ENCODE measurements around the gene APBB1IP. TPM values are rescaled to one million over a fixed set of nuclear protein-coding genes. Genes with fewer than 3 reads are reported as not detected.
"Not testable (repeated sequence)": the region's sequence is repeated elsewhere in the genome, so short reads cannot be mapped to it uniquely, and the experiment has no call there.

APBB1IP gene
- total RNA-seq, 2 donors from 2014 or later: 73.9 to 77.1 TPM

- peaks cover 10% of the 10 kb centered on the region for H3K36me3 Mint-ChIP-seq (ENCODE audit: low read depth)
- no peaks in the 10 kb centered on the region for H3K27me3 Mint-ChIP-seq
Measured at GRCh38 chr10:26574783-26575182, 136.6 kb downstream of the APBB1IP start.

GRCh38 chr10:26578371-26578770 is 140.2 kb downstream of the APBB1IP start:
- not testable (repeated sequence) for ATAC-seq; H3K4me3 Mint-ChIP-seq; H3K27me3 Mint-ChIP-seq; DNase-seq; H3K36me3 Mint-ChIP-seq (ENCODE audit: low read depth); H3K27ac Mint-ChIP-seq; H3K9me3 ChIP-seq (ENCODE audit: control insufficient read depth, low read length, poor library complexity, severe bottlenecking); H3K4me1 Mint-ChIP-seq

More at GRCh38 chr10:26574783-26575182, 136.6 kb downstream of the APBB1IP start:
- Mint-ChIP-seq H3K4me3 (no peak overlapping the region), H3K4me1 (no peaks in the 10 kb centered on the region), H3K27ac (no peak overlapping the region)
- DNase-seq (no peak), ATAC-seq (peak; percentile 35)
- no peaks in the 10 kb centered on the region for H3K9me3 ChIP-seq (ENCODE audit: control insufficient read depth, low read length, poor library complexity, severe bottlenecking)

- H3K27ac Mint-ChIP-seq: no peak overlapping the region
- no peaks in the 10 kb centered on the region for H3K9me3 ChIP-seq (ENCODE audit: control insufficient read depth, low read length, poor library complexity, severe bottlenecking)
- H3K4me3 Mint-ChIP-seq: no peak overlapping the region
- no peaks in the 10 kb centered on the region for H3K4me1 Mint-ChIP-seq
- no peak for DNase-seq
- H3K36me3 Mint-ChIP-seq (ENCODE audit: low read depth): peaks cover 2% of the 10 kb centered on the region
- ATAC-seq: no peak
- no peaks in the 10 kb centered on the region for H3K27me3 Mint-ChIP-seq
Measured at GRCh38 chr10:26579256-26580063, 141.3 kb downstream of the APBB1IP start.

GRCh38 chr10:26586211-26586610 is 148.1 kb downstream of the APBB1IP start:
- Mint-ChIP-seq H3K4me3 (no peak overlapping the region), H3K27ac (no peak overlapping the region), H3K27me3 (no peaks in the 10 kb centered on the region), H3K36me3 (ENCODE audit: low read depth) (peaks cover 8% of the 10 kb centered on the region), H3K4me1 (no peaks in the 10 kb centered on the region)
- no peak for ATAC-seq
- DNase-seq: no peak
- H3K9me3 ChIP-seq (ENCODE audit: control insufficient read depth, low read length, poor library complexity, severe bottlenecking): no peaks in the 10 kb centered on the region

- no peaks in the 10 kb centered on the region for H3K27me3 Mint-ChIP-seq
- peaks cover 8% of the 10 kb centered on the region for H3K36me3 Mint-ChIP-seq (ENCODE audit: low read depth)
- no peak overlapping the region for H3K4me3 Mint-ChIP-seq
- H3K4me1 Mint-ChIP-seq: no peaks in the 10 kb centered on the region
- H3K9me3 ChIP-seq (ENCODE audit: control insufficient read depth, low read length, poor library complexity, severe bottlenecking): no peaks in the 10 kb centered on the region
- ATAC-seq (no peak), DNase-seq (no peak)
- H3K27ac Mint-ChIP-seq: no peak overlapping the region
Measured at GRCh38 chr10:26588611-26589010, 150.5 kb downstream of the APBB1IP start.

- not testable (repeated sequence) for DNase-seq; H3K4me1 Mint-ChIP-seq; ATAC-seq; H3K9me3 ChIP-seq (ENCODE audit: control insufficient read depth, low read length, poor library complexity, severe bottlenecking); H3K27ac Mint-ChIP-seq; H3K36me3 Mint-ChIP-seq (ENCODE audit: low read depth); H3K4me3 Mint-ChIP-seq; H3K27me3 Mint-ChIP-seq
Measured at GRCh38 chr10:26589813-26590212, 151.7 kb downstream of the APBB1IP start.

GRCh38 chr10:26593896-26594295 is 155.8 kb downstream of the APBB1IP start:
- peaks cover 8% of the 10 kb centered on the region for H3K36me3 Mint-ChIP-seq (ENCODE audit: low read depth)
- no peak for ATAC-seq

GRCh38 chr10:26603283-26603682 is 165.1 kb downstream of the APBB1IP start:
- H3K27ac Mint-ChIP-seq; H3K4me1 Mint-ChIP-seq; H3K36me3 Mint-ChIP-seq (ENCODE audit: low read depth); H3K27me3 Mint-ChIP-seq; H3K4me3 Mint-ChIP-seq; DNase-seq; ATAC-seq; H3K9me3 ChIP-seq (ENCODE audit: control insufficient read depth, low read length, poor library complexity, severe bottlenecking): not testable (repeated sequence)

More at GRCh38 chr10:26593896-26594295, 155.8 kb downstream of the APBB1IP start:
- no peak for DNase-seq
- Mint-ChIP-seq H3K4me1 (no peaks in the 10 kb centered on the region), H3K27me3 (no peaks in the 10 kb centered on the region), H3K27ac (no peak overlapping the region), H3K4me3 (no peak overlapping the region)
- no peaks in the 10 kb centered on the region for H3K9me3 ChIP-seq (ENCODE audit: control insufficient read depth, low read length, poor library complexity, severe bottlenecking)

GRCh38 chr10:26604320-26605093 is 166.4 kb downstream of the APBB1IP start:
- not testable (repeated sequence) for H3K9me3 ChIP-seq (ENCODE audit: control insufficient read depth, low read length, poor library complexity, severe bottlenecking); DNase-seq; H3K36me3 Mint-ChIP-seq (ENCODE audit: low read depth); H3K27ac Mint-ChIP-seq; H3K4me3 Mint-ChIP-seq; H3K4me1 Mint-ChIP-seq; ATAC-seq; H3K27me3 Mint-ChIP-seq

GRCh38 chr10:26606389-26606877 is 168.3 kb downstream of the APBB1IP start:
- not testable (repeated sequence) for H3K9me3 ChIP-seq (ENCODE audit: control insufficient read depth, low read length, poor library complexity, severe bottlenecking); DNase-seq; H3K36me3 Mint-ChIP-seq (ENCODE audit: low read depth); H3K4me3 Mint-ChIP-seq; H3K4me1 Mint-ChIP-seq; H3K27ac Mint-ChIP-seq
- H3K27me3 Mint-ChIP-seq: peaks cover 14% of the 10 kb centered on the region
- ATAC-seq: peak; percentile 72

GRCh38 chr10:26612151-26612915 is 174.2 kb downstream of the APBB1IP start:
- no peak overlapping the region for H3K27ac Mint-ChIP-seq
- no peak overlapping the region for H3K4me3 Mint-ChIP-seq
- H3K9me3 ChIP-seq (ENCODE audit: control insufficient read depth, low read length, poor library complexity, severe bottlenecking): no peaks in the 10 kb centered on the region
- DNase-seq (no peak), ATAC-seq (no peak)
- peaks cover 36% of the 10 kb centered on the region for H3K27me3 Mint-ChIP-seq
- H3K4me1 Mint-ChIP-seq: no peaks in the 10 kb centered on the region
- peaks cover 3% of the 10 kb centered on the region for H3K36me3 Mint-ChIP-seq (ENCODE audit: low read depth)
